Stomach (tissue), 4 donors: ENCODE data around the gene YIPF1.

Experiments used
- POLR2AphosphoS5 ChIP-seq, 3 donors: sonication (generic); formaldehyde crosslinking; IDR thresholded peaks; one replicate each; pipeline ENCODE4 v1.6.1; 2016; ENCODE audit warnings: antibody characterized with exemption in 3 of 3
- TF ChIP-seq, protein P1 (sequence below), 7 experiments: fragments of 450-650 bp in 4 of 7; fragments of 200-600 bp in 3 of 7; sonication (generic) in 3 of 7; IDR thresholded peaks; one replicate each; pipeline ENCODE4 v1.5.1; 2016 to 2019; ENCODE audit warnings: antibody characterized with exemption in 7 of 7, control low read depth in 2 of 7, mild to moderate bottlenecking in 1 of 7

DNA sequence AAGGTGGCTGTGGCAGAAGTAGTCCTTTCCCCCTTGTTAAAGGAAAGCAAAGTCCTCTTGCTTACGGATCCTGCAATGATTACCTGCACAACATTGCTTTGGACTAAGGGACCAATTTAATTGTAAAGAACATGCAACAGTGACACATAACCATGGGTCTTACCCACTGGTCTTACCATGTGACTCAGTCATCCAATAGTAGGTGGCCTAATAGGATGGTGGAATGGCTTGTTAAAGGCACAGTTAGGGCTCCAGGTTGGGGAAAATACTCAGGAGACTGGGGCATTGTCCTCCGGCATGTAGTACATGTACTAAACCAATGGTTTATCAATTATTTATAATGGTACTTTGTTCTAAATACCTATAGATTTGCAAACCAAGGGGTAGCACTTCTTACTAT lies 2.1 kb upstream of the YIPF1 start:
- TF ChIP-seq, protein P1, sequence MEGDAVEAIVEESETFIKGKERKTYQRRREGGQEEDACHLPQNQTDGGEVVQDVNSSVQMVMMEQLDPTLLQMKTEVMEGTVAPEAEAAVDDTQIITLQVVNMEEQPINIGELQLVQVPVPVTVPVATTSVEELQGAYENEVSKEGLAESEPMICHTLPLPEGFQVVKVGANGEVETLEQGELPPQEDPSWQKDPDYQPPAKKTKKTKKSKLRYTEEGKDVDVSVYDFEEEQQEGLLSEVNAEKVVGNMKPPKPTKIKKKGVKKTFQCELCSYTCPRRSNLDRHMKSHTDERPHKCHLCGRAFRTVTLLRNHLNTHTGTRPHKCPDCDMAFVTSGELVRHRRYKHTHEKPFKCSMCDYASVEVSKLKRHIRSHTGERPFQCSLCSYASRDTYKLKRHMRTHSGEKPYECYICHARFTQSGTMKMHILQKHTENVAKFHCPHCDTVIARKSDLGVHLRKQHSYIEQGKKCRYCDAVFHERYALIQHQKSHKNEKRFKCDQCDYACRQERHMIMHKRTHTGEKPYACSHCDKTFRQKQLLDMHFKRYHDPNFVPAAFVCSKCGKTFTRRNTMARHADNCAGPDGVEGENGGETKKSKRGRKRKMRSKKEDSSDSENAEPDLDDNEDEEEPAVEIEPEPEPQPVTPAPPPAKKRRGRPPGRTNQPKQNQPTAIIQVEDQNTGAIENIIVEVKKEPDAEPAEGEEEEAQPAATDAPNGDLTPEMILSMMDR (IDR thresholded peaks at IDR 0.05) = no peak
- no peak for TF ChIP-seq POLR2AphosphoS5 (IDR thresholded peaks at IDR 0.05)
